Rectal smooth muscle tissue (tissue), 1 donor: Measurements from ENCODE around the gene ADAT1.

ENCODE experiments used
- H3K27ac ChIP-seq: one replicate; pipeline ENCODE4 v1.7.0; 2013; ENCODE audit warnings: low read depth, low read length, inconsistent platforms
- H3K27me3 ChIP-seq: one replicate; pipeline ENCODE4 v1.7.0; 2013; ENCODE audit warnings: low read length; ENCODE audit not compliant: control insufficient read depth, insufficient read depth
- H3K36me3 ChIP-seq: one replicate; pipeline ENCODE4 v1.7.0; 2013; ENCODE audit warnings: low read length; ENCODE audit not compliant: control insufficient read depth, insufficient read depth
- H3K4me1 ChIP-seq: one replicate; pipeline ENCODE4 v1.7.0; 2013; ENCODE audit warnings: low read length; ENCODE audit not compliant: control insufficient read depth, insufficient read depth
- H3K4me3 ChIP-seq: one replicate; pipeline ENCODE4 v1.7.0; 2013; ENCODE audit warnings: low read length
- H3K9ac ChIP-seq: one replicate; pipeline ENCODE4 v1.7.0; 2013; ENCODE audit warnings: low read length

ADAT1 gene

DNA sequence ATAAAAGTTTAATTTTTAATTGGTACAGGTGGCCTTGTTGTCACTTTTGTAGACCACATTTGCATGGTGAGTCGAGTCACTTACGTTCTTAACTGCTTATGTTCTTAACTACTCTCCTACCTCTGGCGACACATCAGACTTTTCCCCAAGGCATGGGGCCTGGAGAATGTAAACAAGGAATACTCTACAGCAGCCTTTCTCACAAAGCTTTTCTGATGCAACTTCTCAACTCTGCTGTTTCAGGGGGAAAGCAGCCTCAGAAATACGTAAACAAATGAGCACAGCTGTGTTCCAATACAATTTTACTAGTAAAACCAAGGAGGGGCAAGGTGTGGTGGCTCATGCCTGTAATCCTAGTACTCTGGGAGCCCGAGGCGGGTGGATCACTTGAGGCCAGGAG lies 17.5 kb upstream of the ADAT1 start:
- no peak overlapping the region for H3K4me3 ChIP-seq
- H3K36me3 ChIP-seq = peaks cover 21% of the 10 kb centered on the region
- no peak overlapping the region for H3K9ac ChIP-seq
- no peaks in the 10 kb centered on the region for H3K4me1 ChIP-seq
- no peak overlapping the region for H3K27ac ChIP-seq
- H3K27me3 ChIP-seq = no peaks in the 10 kb centered on the region

DNA sequence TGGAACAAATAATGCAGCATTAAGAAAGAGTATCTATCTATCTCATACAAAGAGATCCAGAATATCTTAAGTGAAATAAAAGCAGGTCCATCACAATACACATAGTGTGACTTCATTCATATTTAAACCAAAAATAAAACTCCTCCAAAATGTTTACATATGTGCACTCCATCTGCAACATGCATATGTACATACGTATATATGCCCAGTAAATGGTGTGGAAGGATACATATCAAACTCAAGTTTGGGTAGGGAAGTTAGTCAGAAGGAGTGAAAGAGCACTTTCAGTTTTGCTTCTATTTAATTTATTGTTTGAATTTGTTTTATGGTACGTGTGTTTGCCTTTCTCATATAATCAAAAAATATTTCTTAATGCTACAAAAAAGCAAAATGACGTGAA lies 12.0 kb upstream of the ADAT1 start:
- no peak overlapping the region for H3K27ac ChIP-seq
- no peak overlapping the region for H3K4me3 ChIP-seq
- peaks cover 44% of the 10 kb centered on the region for H3K36me3 ChIP-seq
- H3K4me1 ChIP-seq = no peaks in the 10 kb centered on the region
- no peaks in the 10 kb centered on the region for H3K27me3 ChIP-seq
- no peak overlapping the region for H3K9ac ChIP-seq

DNA sequence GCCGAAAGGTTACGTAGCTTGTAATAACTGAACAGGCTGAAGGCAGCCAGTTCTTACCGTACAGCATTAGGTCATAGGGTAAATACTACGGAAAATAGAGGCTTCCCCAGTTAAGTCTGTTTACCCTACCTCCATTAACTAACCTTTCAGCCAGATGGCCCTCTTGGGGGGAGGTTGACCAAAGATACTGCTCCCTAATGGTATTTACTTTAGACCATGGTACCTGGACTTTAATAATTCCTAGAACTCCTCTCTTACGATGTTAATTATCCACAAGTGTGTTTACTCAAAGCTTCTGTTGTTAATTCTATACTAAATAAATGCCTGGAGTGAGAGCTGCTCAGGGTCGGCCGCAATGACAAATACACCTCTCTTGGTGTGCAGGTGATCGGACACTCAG lies 9.8 kb upstream of the ADAT1 start:
- Histone ChIP-seq H3K27ac (no peak overlapping the region), H3K4me1 (no peaks in the 10 kb centered on the region), H3K9ac (no peak overlapping the region), H3K4me3 (no peak overlapping the region), H3K36me3 (peaks cover 55% of the 10 kb centered on the region), H3K27me3 (no peaks in the 10 kb centered on the region)

DNA sequence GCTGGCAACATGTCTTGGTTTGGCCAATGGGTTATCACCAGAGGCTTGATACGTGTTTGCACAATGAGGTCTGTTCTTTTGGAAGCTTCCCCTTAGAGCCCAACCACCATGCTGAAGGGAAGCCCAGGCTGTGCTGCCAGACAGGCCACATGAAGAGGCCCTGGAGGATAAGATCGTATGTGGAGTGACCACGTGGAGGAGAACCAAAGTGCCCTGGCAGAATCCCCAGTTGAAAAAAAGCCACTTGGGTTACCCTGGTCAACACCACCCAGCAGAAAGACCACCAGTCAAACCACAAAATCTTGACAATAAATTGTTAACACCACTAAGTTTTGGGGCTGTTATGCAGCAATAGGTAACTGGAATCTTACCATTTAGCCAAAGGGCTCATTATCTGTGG lies 7.0 kb upstream of the ADAT1 start:
- Histone ChIP-seq H3K4me3 (no peak overlapping the region), H3K27ac (no peak overlapping the region), H3K9ac (no peak overlapping the region), H3K4me1 (no peaks in the 10 kb centered on the region), H3K36me3 (peaks cover 56% of the 10 kb centered on the region), H3K27me3 (no peaks in the 10 kb centered on the region)

DNA sequence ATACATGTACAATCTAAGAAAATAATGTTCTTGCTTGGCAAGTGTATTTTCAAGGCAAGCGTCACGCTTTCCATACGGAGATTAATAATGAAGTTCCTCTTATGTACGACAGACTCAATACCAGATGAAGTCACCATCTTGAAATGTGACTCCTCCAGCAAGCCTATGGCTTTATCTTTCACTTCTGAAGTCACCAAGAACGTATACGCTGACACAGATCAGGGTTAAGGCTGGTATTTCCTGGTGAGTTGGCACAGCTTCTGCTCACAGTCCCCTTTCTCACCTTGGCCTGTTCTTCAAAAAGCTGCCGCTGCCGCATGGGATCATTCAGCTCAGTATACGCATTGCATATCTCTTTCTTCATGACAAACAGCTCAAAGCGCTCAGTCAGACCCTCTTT lies 6.1 kb upstream of the ADAT1 start:
- Histone ChIP-seq H3K27ac (no peak overlapping the region), H3K4me3 (no peak overlapping the region), H3K36me3 (peaks cover 54% of the 10 kb centered on the region), H3K27me3 (no peaks in the 10 kb centered on the region), H3K4me1 (no peaks in the 10 kb centered on the region), H3K9ac (no peak overlapping the region)

DNA sequence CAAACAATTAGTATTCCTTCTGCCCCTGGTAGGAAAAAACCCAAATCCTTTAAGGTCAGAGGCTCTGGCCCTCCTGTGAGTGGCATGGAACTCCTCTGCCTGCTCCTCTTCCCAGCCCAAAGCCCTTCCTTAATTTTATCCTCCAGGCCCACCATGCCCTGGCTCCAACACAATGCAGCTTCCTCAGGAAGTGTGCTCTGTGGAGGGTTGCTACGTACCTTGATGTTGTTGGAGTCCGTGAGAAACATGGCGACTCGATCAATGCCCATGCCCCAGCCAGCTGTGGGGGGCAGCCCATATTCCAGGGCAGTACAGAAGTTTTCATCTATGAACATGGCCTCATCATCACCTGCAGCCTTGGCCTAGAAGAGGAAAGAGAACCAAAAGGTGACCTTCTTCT lies 5.3 kb upstream of the ADAT1 start:
- no peak overlapping the region for H3K4me3 ChIP-seq
- H3K4me1 ChIP-seq = no peaks in the 10 kb centered on the region
- no peak overlapping the region for H3K9ac ChIP-seq
- no peaks in the 10 kb centered on the region for H3K27me3 ChIP-seq
- peaks cover 49% of the 10 kb centered on the region for H3K36me3 ChIP-seq
- H3K27ac ChIP-seq = no peak overlapping the region

DNA sequence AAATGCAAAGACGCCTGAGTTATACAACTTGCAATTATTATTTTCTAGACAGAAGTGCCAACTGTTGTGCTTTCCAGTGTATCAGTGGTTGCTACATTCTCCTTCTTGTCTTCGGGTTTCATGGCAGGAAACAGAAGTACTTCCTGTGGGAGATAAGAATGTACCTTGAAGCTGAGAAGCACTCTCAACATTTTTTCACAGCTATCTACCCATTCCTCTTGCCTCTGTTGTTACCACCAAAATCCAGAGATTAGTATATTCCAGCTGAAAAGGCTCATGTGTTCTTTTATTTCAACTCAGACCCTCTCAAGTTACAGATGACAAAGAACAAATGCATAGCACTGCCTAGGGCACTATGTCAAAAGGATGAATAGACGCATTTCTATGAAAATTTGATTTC lies 4.8 kb upstream of the ADAT1 start:
- Histone ChIP-seq H3K27me3 (no peaks in the 10 kb centered on the region), H3K4me3 (no peak overlapping the region), H3K9ac (no peak overlapping the region), H3K4me1 (no peaks in the 10 kb centered on the region), H3K36me3 (peaks cover 45% of the 10 kb centered on the region), H3K27ac (no peak overlapping the region)

DNA sequence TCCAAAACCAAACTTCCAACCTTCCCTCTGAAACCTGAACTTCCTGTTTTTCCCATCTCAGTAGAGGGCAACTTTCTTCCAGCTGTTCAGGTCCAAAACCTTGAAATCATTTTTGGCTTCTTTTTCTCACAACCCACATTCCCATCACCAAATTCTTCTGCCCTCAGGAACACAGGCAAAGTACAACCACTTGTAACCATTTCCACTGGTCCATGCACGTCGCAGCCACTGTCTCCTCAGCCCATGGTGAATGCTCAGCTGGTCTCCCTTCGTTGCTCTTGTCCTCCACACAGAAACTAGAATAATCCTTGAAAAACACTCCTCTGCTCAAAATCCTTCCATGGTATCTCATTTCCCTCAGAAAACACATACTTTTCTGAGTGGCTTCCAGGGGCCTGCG lies 3.7 kb upstream of the ADAT1 start:
- Histone ChIP-seq H3K36me3 (peaks cover 44% of the 10 kb centered on the region), H3K27ac (no peak overlapping the region), H3K9ac (no peak overlapping the region), H3K4me3 (no peak overlapping the region), H3K27me3 (no peaks in the 10 kb centered on the region), H3K4me1 (peaks cover 8% of the 10 kb centered on the region)

DNA sequence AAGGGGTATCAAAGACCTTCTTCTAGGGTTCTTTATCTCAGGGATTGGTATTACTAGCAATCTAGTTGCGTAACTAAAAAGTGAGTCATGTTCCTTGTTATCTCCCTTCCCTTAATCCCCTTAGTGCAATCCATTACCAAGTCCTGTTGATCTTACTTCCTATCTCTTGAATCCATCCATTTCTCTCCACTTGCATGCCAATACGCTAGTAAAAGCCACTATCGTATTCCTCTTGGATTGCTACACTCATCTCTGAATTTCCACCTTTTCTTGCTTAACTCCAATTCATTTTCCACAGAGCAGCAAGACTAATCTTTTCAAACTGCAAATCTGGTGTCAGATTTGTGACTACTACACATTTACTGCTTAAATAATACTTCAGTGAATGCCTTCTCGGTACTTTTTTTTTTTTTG lies 1.8 kb upstream of the ADAT1 start:
- Histone ChIP-seq H3K36me3 (peaks cover 33% of the 10 kb centered on the region), H3K9ac (no peak overlapping the region), H3K27me3 (no peaks in the 10 kb centered on the region), H3K4me3 (no peak overlapping the region), H3K27ac (no peak overlapping the region), H3K4me1 (peaks cover 11% of the 10 kb centered on the region)

DNA sequence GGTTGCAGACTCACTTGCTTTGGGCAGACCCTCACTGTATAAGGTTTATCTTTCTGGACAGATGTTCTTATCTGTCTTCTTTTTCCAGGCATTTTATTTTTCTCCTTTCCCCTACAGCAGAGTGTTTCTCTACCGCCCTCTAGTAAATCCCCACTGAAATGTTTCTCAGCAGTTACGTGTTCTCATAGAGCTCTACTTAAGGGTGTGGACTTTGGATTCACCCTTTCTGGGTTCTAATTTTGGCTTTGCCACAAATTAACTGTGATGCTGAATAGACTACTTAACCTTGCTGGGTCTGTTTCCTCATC lies 2.0 kb downstream of the ADAT1 start:
- Histone ChIP-seq H3K36me3 (peaks cover 24% of the 10 kb centered on the region), H3K4me3 (no peak overlapping the region), H3K27ac (no peak overlapping the region), H3K4me1 (peaks cover 11% of the 10 kb centered on the region), H3K9ac (no peak overlapping the region), H3K27me3 (no peaks in the 10 kb centered on the region)

DNA sequence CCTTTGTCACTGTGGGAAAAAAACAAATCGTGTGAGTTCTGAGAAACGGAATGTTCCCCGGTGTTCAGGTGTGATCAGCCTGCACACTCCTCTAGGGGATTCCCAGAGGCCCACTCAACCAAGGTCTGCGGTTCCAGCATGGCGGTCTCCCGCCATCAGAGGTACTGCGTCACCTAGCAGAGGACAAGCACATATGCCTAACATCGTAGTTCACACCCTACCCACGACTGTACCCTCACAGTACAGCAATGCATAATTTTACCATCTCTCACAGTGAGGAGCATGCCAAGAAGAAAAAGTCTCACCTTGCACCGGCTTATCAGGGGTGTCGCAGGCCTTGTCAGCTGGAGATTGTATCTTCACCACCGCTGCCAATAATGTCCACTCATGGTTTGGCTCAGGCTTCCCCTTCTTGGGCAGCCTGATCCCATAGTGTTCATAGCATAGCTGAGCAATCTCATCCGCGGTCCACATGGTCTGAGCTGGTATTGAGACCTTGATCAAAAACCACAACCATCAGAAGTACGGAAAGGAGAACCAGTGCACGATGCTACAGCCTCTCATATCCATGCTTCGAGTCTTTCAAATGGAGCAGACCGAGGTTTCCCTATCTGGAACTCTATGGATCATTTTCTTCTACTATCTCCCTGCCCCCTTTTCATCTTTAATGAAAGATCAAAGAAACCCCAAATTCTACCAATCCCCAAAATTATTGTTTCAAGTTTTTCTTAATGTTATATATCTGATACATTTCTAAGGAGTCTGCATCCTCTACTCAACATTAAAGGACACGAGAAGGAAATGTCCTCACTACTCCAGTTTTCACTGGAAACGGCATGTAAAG lies 2.5 kb downstream of the ADAT1 start:
- Histone ChIP-seq H3K9ac (no peak overlapping the region), H3K27ac (no peak overlapping the region), H3K4me3 (no peak overlapping the region)

DNA sequence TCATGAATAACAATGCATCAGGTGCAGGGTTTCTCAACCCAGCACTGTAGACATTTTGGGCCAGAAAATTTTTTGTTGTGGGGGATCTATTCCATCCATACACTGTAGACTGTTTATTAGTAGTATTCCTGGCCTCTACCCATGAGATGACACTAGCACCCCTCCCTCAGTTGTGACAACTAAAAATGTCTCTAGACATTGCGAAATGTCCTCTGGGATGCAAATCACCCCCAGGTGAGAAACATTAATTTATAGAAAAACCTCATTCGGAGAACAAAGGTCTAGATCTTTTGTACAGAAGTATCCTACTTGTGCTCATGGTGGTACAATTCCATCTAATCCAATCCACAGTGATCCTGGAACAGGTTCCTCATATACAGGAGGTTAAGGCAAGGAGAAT lies 4.3 kb downstream of the ADAT1 start:
- H3K9ac ChIP-seq = no peak overlapping the region
- H3K4me1 ChIP-seq = peaks cover 11% of the 10 kb centered on the region
- no peak overlapping the region for H3K27ac ChIP-seq
- H3K4me3 ChIP-seq = no peak overlapping the region
- peaks cover 17% of the 10 kb centered on the region for H3K36me3 ChIP-seq
- H3K27me3 ChIP-seq = no peaks in the 10 kb centered on the region

More for the DNA sequence above, 2.5 kb downstream of the ADAT1 start:
- Histone ChIP-seq H3K4me1 (peaks cover 11% of the 10 kb centered on the region), H3K27me3 (no peaks in the 10 kb centered on the region), H3K36me3 (peaks cover 18% of the 10 kb centered on the region)

DNA sequence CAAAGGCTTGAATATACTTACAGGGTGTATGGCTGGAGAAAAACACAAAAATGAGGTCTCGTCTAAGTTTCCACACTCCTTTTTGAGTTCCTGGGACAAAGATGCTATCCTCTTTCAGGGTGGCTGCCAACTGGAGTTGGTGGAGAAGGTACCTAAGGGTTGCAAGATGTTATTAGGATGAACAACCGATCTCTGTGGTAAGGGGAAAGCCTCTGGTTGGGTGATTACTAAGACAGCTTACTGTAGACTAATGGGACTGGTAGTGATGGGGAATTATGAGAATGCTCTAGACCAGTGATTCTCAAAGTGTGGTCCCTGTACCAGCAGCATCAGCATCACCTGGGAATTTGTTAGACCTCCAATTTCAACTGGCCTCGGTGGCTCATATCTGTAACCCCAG lies 6.0 kb downstream of the ADAT1 start:
- no peaks in the 10 kb centered on the region for H3K27me3 ChIP-seq
- H3K4me3 ChIP-seq = no peak overlapping the region
- H3K4me1 ChIP-seq = peaks cover 6% of the 10 kb centered on the region
- H3K9ac ChIP-seq = no peak overlapping the region
- H3K27ac ChIP-seq = no peak overlapping the region
- peaks cover 19% of the 10 kb centered on the region for H3K36me3 ChIP-seq
